Activated CD4-positive, alpha-beta T cell treated with anti-CD3 and anti-CD28 coated beads, Interleukin-2, amount 10 ng/mL, durations not matched to agents 7 days and 5 days (primary cell): ENCODE results near the gene VMO1. TPM values are rescaled to one million over a fixed set of nuclear protein-coding genes. Genes with fewer than 3 reads are reported as not detected.

Experiments used
- CTCF ChIA-PET: fragments of 350-600 bp; sonication (Branson Sonifier 250); formaldehyde crosslinking; loops from one replicate; lab custom pipeline; 2021; ENCODE audit warnings: antibody characterized with exemption; lab: Charles Lee
- POLR2A ChIA-PET: fragments of 350-600 bp; sonication (Branson Sonifier 250); formaldehyde crosslinking; loops from one replicate; lab custom pipeline; 2021; ENCODE audit warnings: antibody characterized with exemption; lab: Charles Lee
- DNase-seq: peaks from one replicate; pipeline ENCODE4 v3.0.0-alpha.2; 2020
- H3K27ac Mint-ChIP-seq: one replicate; pipeline ENCODE4 v1.8.0; 2021; ENCODE audit warnings: mild to moderate bottlenecking, moderate library complexity, mixed read lengths
- H3K27me3 Mint-ChIP-seq: one replicate; pipeline ENCODE4 v1.8.0; 2021; ENCODE audit warnings: mixed read lengths
- H3K36me3 Mint-ChIP-seq: one replicate; pipeline ENCODE4 v1.8.0; 2021; ENCODE audit warnings: low read depth, mixed read lengths
- H3K4me1 Mint-ChIP-seq: one replicate; pipeline ENCODE4 v1.8.0; 2021; ENCODE audit warnings: mixed read lengths
- H3K4me3 Mint-ChIP-seq: one replicate; pipeline ENCODE4 v1.8.0; 2021; ENCODE audit warnings: mild to moderate bottlenecking, moderate library complexity, mixed read lengths
- H3K9me3 Mint-ChIP-seq: one replicate; pipeline ENCODE4 v1.8.0; 2021; ENCODE audit warnings: mixed read lengths
- total RNA-seq, 2 experiments: library from RNA; stranded (reverse); gene quantifications; one replicate each; pipeline ENCODE4 v1.2.3, GENCODE V29; 2021

VMO1 gene
- total RNA-seq, 2 experiments from 2014 or later: 0.32 TPM; not detected in 1

GRCh38 chr17:4771519-4772234, 14.5 kb downstream of the VMO1 start, which contains the start of gene TM4SF5:
Gene TM4SF5 (plus strand): TSS chr17:4771886. CDS start chr17:4771923, 37 bp downstream.
- ChIA-PET POLR2A (no interaction called here), CTCF (interaction anchor here (1.2 to 1.3 kb wide), 2 partner anchors 14 to 18 kb away, joined by 3 to 7 read pairs; partner anchors contain the start of gene GLTPD2)
- no peaks in the 10 kb centered on the region for H3K9me3 Mint-ChIP-seq
- H3K4me3 Mint-ChIP-seq: no peak within 1 kb of the TSS
- peak; percentile 56 for DNase-seq
- no peaks in the 10 kb centered on the region for H3K36me3 Mint-ChIP-seq
- H3K4me1 Mint-ChIP-seq: peaks cover 18% of the 10 kb centered on the region
- H3K27ac Mint-ChIP-seq: peak within 1 kb of the TSS; percentile 78
- H3K27me3 Mint-ChIP-seq: peaks cover 4% of the 10 kb centered on the region

GRCh38 chr17:4769628-4770027, 16.5 kb downstream of the VMO1 start:
- ChIA-PET CTCF (interaction anchor here (1.1 to 1.3 kb wide), 2 partner anchors 20 to 60 kb away, joined by 3 read pairs; partner anchors contain the start of gene ARRB2), POLR2A (no interaction called here)
- Mint-ChIP-seq H3K27me3 (peaks cover 9% of the 10 kb centered on the region), H3K4me1 (peaks cover 18% of the 10 kb centered on the region), H3K27ac (no peak overlapping the region), H3K4me3 (no peak overlapping the region), H3K36me3 (no peaks in the 10 kb centered on the region), H3K9me3 (no peaks in the 10 kb centered on the region)
- no peak for DNase-seq

GRCh38 chr17:4768298-4768697, 17.9 kb downstream of the VMO1 start:
- Mint-ChIP-seq H3K27ac (peak overlapping the region; percentile 1), H3K4me3 (no peak overlapping the region), H3K9me3 (no peaks in the 10 kb centered on the region), H3K36me3 (no peaks in the 10 kb centered on the region), H3K27me3 (peaks cover 12% of the 10 kb centered on the region), H3K4me1 (peaks cover 18% of the 10 kb centered on the region)
- DNase-seq: no peak
- POLR2A ChIA-PET: no interaction called here
- CTCF ChIA-PET: no interaction called here

- no peak for DNase-seq
- H3K36me3 Mint-ChIP-seq: no peaks in the 10 kb centered on the region
- H3K27ac Mint-ChIP-seq: no peak overlapping the region
- CTCF ChIA-PET: no interaction called here
- no peak overlapping the region for H3K4me3 Mint-ChIP-seq
- peaks cover 11% of the 10 kb centered on the region for H3K27me3 Mint-ChIP-seq
- H3K4me1 Mint-ChIP-seq: peaks cover 12% of the 10 kb centered on the region
- POLR2A ChIA-PET: no interaction called here
- H3K9me3 Mint-ChIP-seq: no peaks in the 10 kb centered on the region
Measured at GRCh38 chr17:4766723-4767122, 19.4 kb downstream of the VMO1 start.

GRCh38 chr17:4766201-4766600, 20.0 kb downstream of the VMO1 start:
- Mint-ChIP-seq H3K4me1 (peaks cover 7% of the 10 kb centered on the region), H3K36me3 (no peaks in the 10 kb centered on the region), H3K27me3 (peaks cover 11% of the 10 kb centered on the region), H3K27ac (peak overlapping the region; percentile 25), H3K9me3 (no peaks in the 10 kb centered on the region), H3K4me3 (no peak overlapping the region)
- ChIA-PET CTCF (no interaction called here), POLR2A (no interaction called here)
- DNase-seq: no peak

GRCh38 chr17:4764595-4764994, 21.6 kb downstream of the VMO1 start:
- H3K4me1 Mint-ChIP-seq: no peaks in the 10 kb centered on the region
- peaks cover 16% of the 10 kb centered on the region for H3K27me3 Mint-ChIP-seq
- no peak overlapping the region for H3K4me3 Mint-ChIP-seq
- ChIA-PET CTCF (interaction anchor here (1.2 kb wide), 1 partner anchor 25 kb away, joined by 4 read pairs; no protein-coding TSS in a partner anchor), POLR2A (interaction anchor here (0.8 kb wide), 1 partner anchor 38 kb away, joined by 3 read pairs; no protein-coding TSS in a partner anchor)
- H3K36me3 Mint-ChIP-seq: no peaks in the 10 kb centered on the region
- DNase-seq: no peak
- no peak overlapping the region for H3K27ac Mint-ChIP-seq
- H3K9me3 Mint-ChIP-seq: no peaks in the 10 kb centered on the region

- no peak for DNase-seq
- POLR2A ChIA-PET: no interaction called here
- no peak overlapping the region for H3K4me3 Mint-ChIP-seq
Measured at GRCh38 chr17:4759776-4760236, 26.4 kb downstream of the VMO1 start.

GRCh38 chr17:4753392-4753791, 32.8 kb downstream of the VMO1 start:
- POLR2A ChIA-PET: no interaction called here
- CTCF ChIA-PET: interaction anchor here (0.6 kb wide), 2 partner anchors 301 to 956 kb away, joined by 3 to 7 read pairs; no protein-coding TSS in a partner anchor
- no peak for DNase-seq
- Mint-ChIP-seq H3K9me3 (no peaks in the 10 kb centered on the region), H3K4me3 (no peak overlapping the region), H3K36me3 (no peaks in the 10 kb centered on the region), H3K27me3 (peaks cover 35% of the 10 kb centered on the region), H3K27ac (no peak overlapping the region), H3K4me1 (peaks cover 6% of the 10 kb centered on the region)

More at GRCh38 chr17:4759776-4760236, 26.4 kb downstream of the VMO1 start:
- no peak overlapping the region for H3K27ac Mint-ChIP-seq
- no peaks in the 10 kb centered on the region for H3K4me1 Mint-ChIP-seq
- peaks cover 28% of the 10 kb centered on the region for H3K27me3 Mint-ChIP-seq
- CTCF ChIA-PET: no interaction called here
- H3K9me3 Mint-ChIP-seq: no peaks in the 10 kb centered on the region
- H3K36me3 Mint-ChIP-seq: no peaks in the 10 kb centered on the region

GRCh38 chr17:4751932-4752331, 34.2 kb downstream of the VMO1 start:
- Mint-ChIP-seq H3K4me1 (peaks cover 17% of the 10 kb centered on the region), H3K27ac (no peak overlapping the region), H3K36me3 (no peaks in the 10 kb centered on the region), H3K27me3 (peaks cover 28% of the 10 kb centered on the region), H3K9me3 (no peaks in the 10 kb centered on the region), H3K4me3 (no peak overlapping the region)
- POLR2A ChIA-PET: no interaction called here
- CTCF ChIA-PET: interaction anchor here (0.6 kb wide), 1 partner anchor 24 kb away, joined by 4 read pairs; no protein-coding TSS in a partner anchor
- DNase-seq: no peak

GRCh38 chr17:4750606-4751005, 35.6 kb downstream of the VMO1 start:
- Mint-ChIP-seq H3K27ac (no peak overlapping the region), H3K9me3 (no peaks in the 10 kb centered on the region), H3K27me3 (peaks cover 27% of the 10 kb centered on the region), H3K4me1 (peaks cover 24% of the 10 kb centered on the region), H3K36me3 (peaks cover 2% of the 10 kb centered on the region), H3K4me3 (no peak overlapping the region)
- ChIA-PET CTCF (no interaction called here), POLR2A (no interaction called here)
- no peak for DNase-seq

GRCh38 chr17:4748686-4749085, 37.5 kb downstream of the VMO1 start:
- Mint-ChIP-seq H3K4me3 (no peak overlapping the region), H3K27me3 (peaks cover 19% of the 10 kb centered on the region), H3K27ac (peak overlapping the region; percentile 20), H3K9me3 (no peaks in the 10 kb centered on the region), H3K4me1 (peaks cover 29% of the 10 kb centered on the region), H3K36me3 (peaks cover 2% of the 10 kb centered on the region)
- ChIA-PET POLR2A (no interaction called here), CTCF (interaction anchor here (0.6 kb wide), 1 partner anchor 153 kb away, joined by 3 read pairs; no protein-coding TSS in a partner anchor)
- no peak for DNase-seq

GRCh38 chr17:4747847-4748246, 38.3 kb downstream of the VMO1 start:
- Mint-ChIP-seq H3K36me3 (peaks cover 2% of the 10 kb centered on the region), H3K4me1 (peaks cover 29% of the 10 kb centered on the region), H3K27ac (peak overlapping the region; percentile 70), H3K4me3 (peak overlapping the region; percentile 35), H3K27me3 (peaks cover 17% of the 10 kb centered on the region), H3K9me3 (no peaks in the 10 kb centered on the region)
- peak; percentile 60 for DNase-seq
- ChIA-PET CTCF (interaction anchor here (0.6 kb wide), 1 partner anchor 154 kb away, joined by 3 read pairs; no protein-coding TSS in a partner anchor), POLR2A (no interaction called here)
